ENCODE data around the gene XYLT1.

DNA sequence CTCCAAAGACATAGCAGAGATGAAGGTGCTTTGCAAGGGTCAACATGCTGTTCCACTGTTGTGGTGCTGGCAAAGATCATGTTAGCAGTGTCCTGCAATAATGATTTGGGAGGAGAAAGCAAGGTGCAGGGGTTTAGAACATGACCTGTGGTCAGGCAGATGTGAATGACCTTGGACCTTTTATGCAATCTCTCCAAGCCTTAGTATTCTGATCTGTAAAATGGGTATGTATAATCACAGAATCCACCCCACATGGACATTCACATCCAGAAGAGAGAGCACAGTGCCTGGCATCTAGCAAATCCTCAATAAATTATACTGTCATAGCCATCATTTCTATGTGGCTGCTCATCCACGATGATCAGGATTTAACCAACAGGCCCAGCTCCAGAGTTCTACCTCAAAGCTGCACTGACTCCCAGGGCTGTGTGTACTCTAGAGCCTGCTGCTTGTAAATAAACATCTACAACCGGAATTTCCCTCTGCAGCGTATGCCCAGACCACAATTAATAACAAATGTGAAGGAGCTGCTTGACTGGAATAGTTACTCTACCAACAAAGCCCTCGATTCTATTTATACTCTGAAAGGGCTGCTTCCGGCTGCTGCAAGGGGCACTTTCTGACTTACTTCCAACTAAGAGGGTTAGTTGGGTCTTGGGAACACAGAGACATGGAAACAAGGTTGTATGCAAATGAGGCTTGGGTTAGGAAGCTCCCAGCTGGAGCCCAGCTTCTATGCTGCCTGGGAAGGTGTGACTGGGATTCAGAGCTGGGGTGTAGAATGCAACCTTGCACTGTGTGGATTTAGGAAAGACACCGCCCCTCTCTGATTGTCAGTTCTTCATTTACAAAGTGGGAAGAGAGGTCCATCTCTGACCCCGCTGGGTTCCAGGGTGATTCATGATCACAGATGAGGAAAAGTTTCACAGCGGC, 265.2 kb downstream of the XYLT1 start:
- TF ChIP-seq, protein P1, sequence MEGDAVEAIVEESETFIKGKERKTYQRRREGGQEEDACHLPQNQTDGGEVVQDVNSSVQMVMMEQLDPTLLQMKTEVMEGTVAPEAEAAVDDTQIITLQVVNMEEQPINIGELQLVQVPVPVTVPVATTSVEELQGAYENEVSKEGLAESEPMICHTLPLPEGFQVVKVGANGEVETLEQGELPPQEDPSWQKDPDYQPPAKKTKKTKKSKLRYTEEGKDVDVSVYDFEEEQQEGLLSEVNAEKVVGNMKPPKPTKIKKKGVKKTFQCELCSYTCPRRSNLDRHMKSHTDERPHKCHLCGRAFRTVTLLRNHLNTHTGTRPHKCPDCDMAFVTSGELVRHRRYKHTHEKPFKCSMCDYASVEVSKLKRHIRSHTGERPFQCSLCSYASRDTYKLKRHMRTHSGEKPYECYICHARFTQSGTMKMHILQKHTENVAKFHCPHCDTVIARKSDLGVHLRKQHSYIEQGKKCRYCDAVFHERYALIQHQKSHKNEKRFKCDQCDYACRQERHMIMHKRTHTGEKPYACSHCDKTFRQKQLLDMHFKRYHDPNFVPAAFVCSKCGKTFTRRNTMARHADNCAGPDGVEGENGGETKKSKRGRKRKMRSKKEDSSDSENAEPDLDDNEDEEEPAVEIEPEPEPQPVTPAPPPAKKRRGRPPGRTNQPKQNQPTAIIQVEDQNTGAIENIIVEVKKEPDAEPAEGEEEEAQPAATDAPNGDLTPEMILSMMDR (tag by site-specific recombination; IDR thresholded peaks at IDR 0.05) = no peak
- TF ChIP-seq ZNF138 (tag by site-specific recombination; IDR thresholded peaks at IDR 0.05; ENCODE audit: borderline replicate concordance) = no peak
- TF ChIP-seq, protein P2, sequence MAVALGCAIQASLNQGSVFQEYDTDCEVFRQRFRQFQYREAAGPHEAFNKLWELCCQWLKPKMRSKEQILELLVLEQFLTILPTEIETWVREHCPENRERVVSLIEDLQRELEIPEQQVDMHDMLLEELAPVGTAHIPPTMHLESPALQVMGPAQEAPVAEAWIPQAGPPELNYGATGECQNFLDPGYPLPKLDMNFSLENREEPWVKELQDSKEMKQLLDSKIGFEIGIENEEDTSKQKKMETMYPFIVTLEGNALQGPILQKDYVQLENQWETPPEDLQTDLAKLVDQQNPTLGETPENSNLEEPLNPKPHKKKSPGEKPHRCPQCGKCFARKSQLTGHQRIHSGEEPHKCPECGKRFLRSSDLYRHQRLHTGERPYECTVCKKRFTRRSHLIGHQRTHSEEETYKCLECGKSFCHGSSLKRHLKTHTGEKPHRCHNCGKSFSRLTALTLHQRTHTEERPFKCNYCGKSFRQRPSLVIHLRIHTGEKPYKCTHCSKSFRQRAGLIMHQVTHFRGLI (tag by site-specific recombination; IDR thresholded peaks at IDR 0.05) = no peak
- TF ChIP-seq, protein P3, sequence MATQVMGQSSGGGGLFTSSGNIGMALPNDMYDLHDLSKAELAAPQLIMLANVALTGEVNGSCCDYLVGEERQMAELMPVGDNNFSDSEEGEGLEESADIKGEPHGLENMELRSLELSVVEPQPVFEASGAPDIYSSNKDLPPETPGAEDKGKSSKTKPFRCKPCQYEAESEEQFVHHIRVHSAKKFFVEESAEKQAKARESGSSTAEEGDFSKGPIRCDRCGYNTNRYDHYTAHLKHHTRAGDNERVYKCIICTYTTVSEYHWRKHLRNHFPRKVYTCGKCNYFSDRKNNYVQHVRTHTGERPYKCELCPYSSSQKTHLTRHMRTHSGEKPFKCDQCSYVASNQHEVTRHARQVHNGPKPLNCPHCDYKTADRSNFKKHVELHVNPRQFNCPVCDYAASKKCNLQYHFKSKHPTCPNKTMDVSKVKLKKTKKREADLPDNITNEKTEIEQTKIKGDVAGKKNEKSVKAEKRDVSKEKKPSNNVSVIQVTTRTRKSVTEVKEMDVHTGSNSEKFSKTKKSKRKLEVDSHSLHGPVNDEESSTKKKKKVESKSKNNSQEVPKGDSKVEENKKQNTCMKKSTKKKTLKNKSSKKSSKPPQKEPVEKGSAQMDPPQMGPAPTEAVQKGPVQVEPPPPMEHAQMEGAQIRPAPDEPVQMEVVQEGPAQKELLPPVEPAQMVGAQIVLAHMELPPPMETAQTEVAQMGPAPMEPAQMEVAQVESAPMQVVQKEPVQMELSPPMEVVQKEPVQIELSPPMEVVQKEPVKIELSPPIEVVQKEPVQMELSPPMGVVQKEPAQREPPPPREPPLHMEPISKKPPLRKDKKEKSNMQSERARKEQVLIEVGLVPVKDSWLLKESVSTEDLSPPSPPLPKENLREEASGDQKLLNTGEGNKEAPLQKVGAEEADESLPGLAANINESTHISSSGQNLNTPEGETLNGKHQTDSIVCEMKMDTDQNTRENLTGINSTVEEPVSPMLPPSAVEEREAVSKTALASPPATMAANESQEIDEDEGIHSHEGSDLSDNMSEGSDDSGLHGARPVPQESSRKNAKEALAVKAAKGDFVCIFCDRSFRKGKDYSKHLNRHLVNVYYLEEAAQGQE (tag by site-specific recombination; IDR thresholded peaks at IDR 0.05) = no peak

Measured in HEK293 (cell line).